ENCODE results near the gene PLA2G1B. TPM values are rescaled to one million over a fixed set of nuclear protein-coding genes. Genes with fewer than 3 reads are reported as not detected.

Gene PLA2G1B
- total and polyA plus RNA-seq, 4 donors: 0.39 to 4.6 (median 1.1) TPM

DNA sequence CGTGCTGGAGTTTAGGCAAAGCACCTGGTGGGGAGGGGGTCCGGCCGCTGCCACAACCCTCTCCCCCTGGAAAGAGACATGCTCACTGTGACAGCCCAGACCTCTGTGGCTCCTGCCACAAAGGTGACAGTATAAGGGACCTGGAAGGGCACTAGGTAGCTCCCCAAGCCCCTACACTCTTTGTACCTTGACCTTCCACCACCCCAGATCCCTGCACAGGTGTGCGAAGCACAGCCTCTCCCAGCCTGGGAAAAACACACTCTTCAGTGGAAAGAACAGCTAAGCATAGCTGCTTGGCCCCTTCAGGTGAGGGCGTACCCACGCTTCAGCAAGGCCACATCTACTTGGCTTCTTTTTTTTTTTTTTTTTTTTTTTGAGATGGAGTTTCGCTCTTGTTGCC is 4.9 kb upstream of the PLA2G1B start:
- H3K4me1 ChIP-seq (ENCODE audit: control insufficient read depth in 4 of 4, insufficient read depth in 4 of 4, low read length in 3 of 4): peaks cover 0 to 11% (median 5%) of the 10 kb centered on the region in 4 donors
- no peak overlapping the region for H3K4me3 ChIP-seq (ENCODE audit: low read depth in 1 of 3, low read length in 3 of 3)
- H3K36me3 ChIP-seq (ENCODE audit: control insufficient read depth in 4 of 4, insufficient read depth in 3 of 4, low read depth in 1 of 4, low read length in 3 of 4): no peaks in the 10 kb centered on the region
- WGBS: 91% methylated on average over 7 of the region's 7 CpGs
- DNase-seq (ENCODE audit: low spot score): no peak
- no peaks in the 10 kb centered on the region for H3K9me3 ChIP-seq (ENCODE audit: control insufficient read depth in 4 of 4, low read length in 3 of 4)
- H3K27ac ChIP-seq (ENCODE audit: low read depth in 1 of 2, low read length in 2 of 2): no peak overlapping the region
- H3K9ac ChIP-seq (ENCODE audit: low read depth in 1 of 2, low read length in 2 of 2): no peak overlapping the region
- TF ChIP-seq RAD21 (IDR thresholded peaks at IDR 0.05) (no peak), RXRA (IDR thresholded peaks at IDR 0.05) (no peak), FOXA1 (IDR thresholded peaks at IDR 0.05) (no peak), GABPA (IDR thresholded peaks at IDR 0.05 in 1 of 2, conservative IDR thresholded peaks at IDR 0.05 in 1 of 2) (no peak), JUND (IDR thresholded peaks at IDR 0.05) (no peak), FOXA2 (IDR thresholded peaks at IDR 0.05) (no peak), HNF4A (conservative IDR thresholded peaks at IDR 0.05) (no peak), EGR1 (IDR thresholded peaks at IDR 0.05; ENCODE audit: low read depth in 2 of 2) (no peak), YY1 (IDR thresholded peaks at IDR 0.05) (no peak), TAF1 (conservative IDR thresholded peaks at IDR 0.05) (no peak), HNF4G (IDR thresholded peaks at IDR 0.05) (no peak), SP1 (IDR thresholded peaks at IDR 0.05) (no peak), NR2F2 (IDR thresholded peaks at IDR 0.05) (no peak)
- TF ChIP-seq, protein P1, sequence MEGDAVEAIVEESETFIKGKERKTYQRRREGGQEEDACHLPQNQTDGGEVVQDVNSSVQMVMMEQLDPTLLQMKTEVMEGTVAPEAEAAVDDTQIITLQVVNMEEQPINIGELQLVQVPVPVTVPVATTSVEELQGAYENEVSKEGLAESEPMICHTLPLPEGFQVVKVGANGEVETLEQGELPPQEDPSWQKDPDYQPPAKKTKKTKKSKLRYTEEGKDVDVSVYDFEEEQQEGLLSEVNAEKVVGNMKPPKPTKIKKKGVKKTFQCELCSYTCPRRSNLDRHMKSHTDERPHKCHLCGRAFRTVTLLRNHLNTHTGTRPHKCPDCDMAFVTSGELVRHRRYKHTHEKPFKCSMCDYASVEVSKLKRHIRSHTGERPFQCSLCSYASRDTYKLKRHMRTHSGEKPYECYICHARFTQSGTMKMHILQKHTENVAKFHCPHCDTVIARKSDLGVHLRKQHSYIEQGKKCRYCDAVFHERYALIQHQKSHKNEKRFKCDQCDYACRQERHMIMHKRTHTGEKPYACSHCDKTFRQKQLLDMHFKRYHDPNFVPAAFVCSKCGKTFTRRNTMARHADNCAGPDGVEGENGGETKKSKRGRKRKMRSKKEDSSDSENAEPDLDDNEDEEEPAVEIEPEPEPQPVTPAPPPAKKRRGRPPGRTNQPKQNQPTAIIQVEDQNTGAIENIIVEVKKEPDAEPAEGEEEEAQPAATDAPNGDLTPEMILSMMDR (IDR thresholded peaks at IDR 0.05; ENCODE audit: low read depth, low read length, missing input control): no peak
- TF ChIP-seq, protein P2, sequence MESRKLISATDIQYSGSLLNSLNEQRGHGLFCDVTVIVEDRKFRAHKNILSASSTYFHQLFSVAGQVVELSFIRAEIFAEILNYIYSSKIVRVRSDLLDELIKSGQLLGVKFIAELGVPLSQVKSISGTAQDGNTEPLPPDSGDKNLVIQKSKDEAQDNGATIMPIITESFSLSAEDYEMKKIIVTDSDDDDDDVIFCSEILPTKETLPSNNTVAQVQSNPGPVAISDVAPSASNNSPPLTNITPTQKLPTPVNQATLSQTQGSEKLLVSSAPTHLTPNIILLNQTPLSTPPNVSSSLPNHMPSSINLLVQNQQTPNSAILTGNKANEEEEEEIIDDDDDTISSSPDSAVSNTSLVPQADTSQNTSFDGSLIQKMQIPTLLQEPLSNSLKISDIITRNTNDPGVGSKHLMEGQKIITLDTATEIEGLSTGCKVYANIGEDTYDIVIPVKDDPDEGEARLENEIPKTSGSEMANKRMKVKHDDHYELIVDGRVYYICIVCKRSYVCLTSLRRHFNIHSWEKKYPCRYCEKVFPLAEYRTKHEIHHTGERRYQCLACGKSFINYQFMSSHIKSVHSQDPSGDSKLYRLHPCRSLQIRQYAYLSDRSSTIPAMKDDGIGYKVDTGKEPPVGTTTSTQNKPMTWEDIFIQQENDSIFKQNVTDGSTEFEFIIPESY (IDR thresholded peaks at IDR 0.05): no peak
- TF ChIP-seq, protein P3, sequence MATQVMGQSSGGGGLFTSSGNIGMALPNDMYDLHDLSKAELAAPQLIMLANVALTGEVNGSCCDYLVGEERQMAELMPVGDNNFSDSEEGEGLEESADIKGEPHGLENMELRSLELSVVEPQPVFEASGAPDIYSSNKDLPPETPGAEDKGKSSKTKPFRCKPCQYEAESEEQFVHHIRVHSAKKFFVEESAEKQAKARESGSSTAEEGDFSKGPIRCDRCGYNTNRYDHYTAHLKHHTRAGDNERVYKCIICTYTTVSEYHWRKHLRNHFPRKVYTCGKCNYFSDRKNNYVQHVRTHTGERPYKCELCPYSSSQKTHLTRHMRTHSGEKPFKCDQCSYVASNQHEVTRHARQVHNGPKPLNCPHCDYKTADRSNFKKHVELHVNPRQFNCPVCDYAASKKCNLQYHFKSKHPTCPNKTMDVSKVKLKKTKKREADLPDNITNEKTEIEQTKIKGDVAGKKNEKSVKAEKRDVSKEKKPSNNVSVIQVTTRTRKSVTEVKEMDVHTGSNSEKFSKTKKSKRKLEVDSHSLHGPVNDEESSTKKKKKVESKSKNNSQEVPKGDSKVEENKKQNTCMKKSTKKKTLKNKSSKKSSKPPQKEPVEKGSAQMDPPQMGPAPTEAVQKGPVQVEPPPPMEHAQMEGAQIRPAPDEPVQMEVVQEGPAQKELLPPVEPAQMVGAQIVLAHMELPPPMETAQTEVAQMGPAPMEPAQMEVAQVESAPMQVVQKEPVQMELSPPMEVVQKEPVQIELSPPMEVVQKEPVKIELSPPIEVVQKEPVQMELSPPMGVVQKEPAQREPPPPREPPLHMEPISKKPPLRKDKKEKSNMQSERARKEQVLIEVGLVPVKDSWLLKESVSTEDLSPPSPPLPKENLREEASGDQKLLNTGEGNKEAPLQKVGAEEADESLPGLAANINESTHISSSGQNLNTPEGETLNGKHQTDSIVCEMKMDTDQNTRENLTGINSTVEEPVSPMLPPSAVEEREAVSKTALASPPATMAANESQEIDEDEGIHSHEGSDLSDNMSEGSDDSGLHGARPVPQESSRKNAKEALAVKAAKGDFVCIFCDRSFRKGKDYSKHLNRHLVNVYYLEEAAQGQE (IDR thresholded peaks at IDR 0.05): no peak
- TF ChIP-seq, protein P4, sequence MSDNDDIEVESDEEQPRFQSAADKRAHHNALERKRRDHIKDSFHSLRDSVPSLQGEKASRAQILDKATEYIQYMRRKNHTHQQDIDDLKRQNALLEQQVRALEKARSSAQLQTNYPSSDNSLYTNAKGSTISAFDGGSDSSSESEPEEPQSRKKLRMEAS (IDR thresholded peaks at IDR 0.05): no peak
- TF ChIP-seq, protein P5, sequence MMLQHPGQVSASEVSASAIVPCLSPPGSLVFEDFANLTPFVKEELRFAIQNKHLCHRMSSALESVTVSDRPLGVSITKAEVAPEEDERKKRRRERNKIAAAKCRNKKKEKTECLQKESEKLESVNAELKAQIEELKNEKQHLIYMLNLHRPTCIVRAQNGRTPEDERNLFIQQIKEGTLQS (IDR thresholded peaks at IDR 0.05): no peak
- no peaks in the 10 kb centered on the region for H3K27me3 ChIP-seq (ENCODE audit: control insufficient read depth in 4 of 4, insufficient read depth in 4 of 4, low read length in 3 of 4)
